Activated T-cell treated with anti-CD3 and anti-CD28 coated beads, Interleukin-2, amount 50 U/mL, for 48 hours (primary cell): ENCODE measurements around the gene RCVRN.
"Not testable (repeated sequence)": the region's sequence is repeated elsewhere in the genome, so short reads cannot be mapped to it uniquely, and the experiment has no call there.

Experiments
- DNase-seq, 2 experiments: peaks; one replicate each; pipeline ENCODE4 v3.0.0-alpha.2; 2020

The RCVRN gene

GRCh38 chr17:9921216-9921615, 16.1 kb upstream of the RCVRN start:
- DNase-seq, result not testable (repeated sequence)

DNA sequence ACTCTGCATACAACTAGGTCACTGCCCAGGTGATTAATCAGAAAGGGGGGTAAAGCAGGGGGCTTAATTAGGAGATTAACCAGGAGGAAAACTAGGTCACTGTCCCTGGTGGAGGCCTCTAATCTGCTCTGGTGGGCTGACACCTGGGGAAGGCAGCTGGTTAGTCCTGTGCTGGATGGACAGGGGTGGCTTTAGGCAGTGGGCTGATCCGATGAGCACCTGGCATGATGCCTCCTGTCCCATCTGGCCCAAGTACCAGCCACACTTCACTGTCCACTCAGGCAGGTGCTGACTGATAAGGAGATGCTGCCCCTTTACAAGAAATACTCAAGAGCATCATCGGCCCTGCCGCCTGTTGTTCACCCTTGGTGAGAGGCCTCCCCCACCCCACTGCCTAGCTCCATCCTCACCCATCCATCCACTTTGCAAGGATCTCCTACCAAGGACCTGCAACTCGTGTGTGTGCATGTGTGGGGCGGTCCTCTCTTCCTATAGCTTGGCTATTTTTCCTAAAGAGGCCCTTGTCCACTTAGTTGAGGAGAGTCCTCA, 13.8 kb upstream of the RCVRN start:
- DNase-seq, result no peak

GRCh38 chr17:9918352-9918751, 13.3 kb upstream of the RCVRN start:
- no peak for DNase-seq

DNA sequence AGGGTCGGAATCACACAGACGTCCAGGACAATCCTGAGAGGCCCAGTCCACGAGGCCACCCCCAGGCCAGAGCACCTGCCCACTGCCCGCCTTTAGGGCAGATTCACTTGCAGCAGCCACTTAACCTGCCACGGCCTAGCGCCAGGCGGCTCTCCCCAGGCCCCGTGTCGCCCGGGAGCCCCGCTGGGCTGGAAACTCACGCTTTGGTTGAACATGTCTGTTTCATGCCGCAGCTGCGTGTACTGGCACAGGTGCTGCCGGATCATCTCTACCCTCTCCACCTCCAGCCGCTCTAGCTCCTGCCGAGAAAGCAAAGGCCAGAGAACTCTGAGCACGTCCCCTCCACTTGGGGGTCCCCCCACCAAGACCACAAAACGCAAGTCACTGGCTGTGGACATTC, 12.7 kb upstream of the RCVRN start:
- DNase-seq, result no peak

GRCh38 chr17:9917131-9917530, 12.1 kb upstream of the RCVRN start:
- DNase-seq, result no peak

DNA sequence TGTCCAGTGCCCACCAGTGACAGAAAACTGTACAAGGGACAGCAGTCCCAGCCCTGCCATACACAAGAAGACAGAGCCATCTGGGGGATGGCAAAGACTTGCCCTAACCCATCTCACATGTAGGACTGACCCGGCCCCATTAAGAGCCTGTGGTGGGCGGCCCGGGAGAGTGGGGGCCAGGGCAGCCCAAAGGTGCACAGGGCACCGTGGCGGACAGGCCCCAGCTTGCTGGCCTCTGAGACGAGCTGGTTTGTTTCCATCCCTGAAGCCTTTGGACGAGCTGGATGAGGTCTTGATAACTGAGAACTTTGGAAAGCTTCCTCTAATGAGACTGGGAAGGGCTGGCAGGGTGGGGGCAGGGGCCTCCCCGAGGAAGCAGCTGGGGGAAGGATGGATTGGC, 11.0 kb upstream of the RCVRN start:
- DNase-seq, result no peak

GRCh38 chr17:9913476-9913875, 8.4 kb upstream of the RCVRN start:
- no peak for DNase-seq

DNA sequence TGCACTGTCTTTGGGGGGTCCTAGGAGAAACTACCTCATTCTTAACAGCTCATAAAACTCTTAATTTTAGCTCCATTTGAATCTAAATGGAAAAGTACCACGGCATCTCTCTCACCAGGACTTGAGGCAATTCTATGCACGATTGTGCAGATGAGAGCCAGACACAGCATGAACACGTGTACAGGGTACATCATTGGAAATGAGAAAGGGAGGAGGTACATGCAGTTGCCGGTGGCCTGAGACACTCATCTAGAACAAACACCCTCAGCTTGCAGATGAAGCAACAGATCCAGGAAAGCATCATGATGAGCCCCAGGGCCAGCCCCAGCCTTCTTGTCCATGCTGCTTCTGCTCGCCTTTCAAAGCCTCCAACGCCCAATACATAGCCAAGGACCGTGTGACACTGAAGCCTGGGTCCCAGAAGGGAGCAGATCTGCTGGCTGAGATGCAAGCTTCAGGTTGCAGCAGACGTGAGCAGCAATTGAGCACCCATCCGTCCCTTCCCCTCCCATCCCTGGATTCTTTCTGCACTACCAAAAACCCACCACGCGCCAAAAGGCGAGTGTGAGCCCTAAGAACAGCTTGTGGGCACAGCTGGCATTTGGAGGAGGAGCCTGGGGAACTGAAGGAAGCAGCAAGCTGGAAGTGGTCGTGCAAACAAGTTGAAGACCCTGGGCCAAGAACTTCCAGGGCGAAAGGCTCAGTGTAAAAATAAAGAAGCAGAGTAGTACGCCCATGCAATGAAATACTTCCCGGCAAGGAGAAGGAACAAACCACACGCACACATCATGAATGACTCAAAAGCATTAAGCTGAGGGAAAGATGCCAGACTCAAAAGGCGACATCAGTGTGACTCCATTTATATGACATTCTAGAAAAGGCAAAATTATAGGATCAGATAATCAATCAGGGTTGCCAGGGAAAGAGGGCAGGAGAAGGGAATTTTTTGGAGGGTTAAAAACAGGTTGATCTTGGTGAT, 7.3 kb upstream of the RCVRN start:
- DNase-seq, result no peak

DNA sequence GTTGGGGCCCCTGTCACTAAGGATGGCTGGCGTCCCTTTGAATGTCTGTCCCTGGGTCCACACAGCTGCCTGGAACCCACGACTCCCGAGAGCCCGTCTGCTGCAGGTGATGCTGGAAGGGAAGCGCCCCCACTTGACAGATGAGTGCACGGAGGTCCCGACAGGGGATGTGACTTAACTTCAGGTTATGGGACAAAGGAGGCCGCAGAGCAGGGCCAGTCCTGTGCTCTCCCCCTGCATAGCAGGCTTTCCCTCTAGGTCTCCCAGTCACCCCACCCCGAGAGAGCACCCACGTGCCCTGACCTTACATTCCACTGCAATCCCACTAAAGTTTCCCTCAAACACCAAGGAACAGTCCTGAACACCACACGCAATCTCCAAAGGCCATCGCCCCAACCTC, 6.0 kb upstream of the RCVRN start:
- no peak for DNase-seq

GRCh38 chr17:9908649-9909042, 3.6 kb upstream of the RCVRN start:
- no peak for DNase-seq

DNA sequence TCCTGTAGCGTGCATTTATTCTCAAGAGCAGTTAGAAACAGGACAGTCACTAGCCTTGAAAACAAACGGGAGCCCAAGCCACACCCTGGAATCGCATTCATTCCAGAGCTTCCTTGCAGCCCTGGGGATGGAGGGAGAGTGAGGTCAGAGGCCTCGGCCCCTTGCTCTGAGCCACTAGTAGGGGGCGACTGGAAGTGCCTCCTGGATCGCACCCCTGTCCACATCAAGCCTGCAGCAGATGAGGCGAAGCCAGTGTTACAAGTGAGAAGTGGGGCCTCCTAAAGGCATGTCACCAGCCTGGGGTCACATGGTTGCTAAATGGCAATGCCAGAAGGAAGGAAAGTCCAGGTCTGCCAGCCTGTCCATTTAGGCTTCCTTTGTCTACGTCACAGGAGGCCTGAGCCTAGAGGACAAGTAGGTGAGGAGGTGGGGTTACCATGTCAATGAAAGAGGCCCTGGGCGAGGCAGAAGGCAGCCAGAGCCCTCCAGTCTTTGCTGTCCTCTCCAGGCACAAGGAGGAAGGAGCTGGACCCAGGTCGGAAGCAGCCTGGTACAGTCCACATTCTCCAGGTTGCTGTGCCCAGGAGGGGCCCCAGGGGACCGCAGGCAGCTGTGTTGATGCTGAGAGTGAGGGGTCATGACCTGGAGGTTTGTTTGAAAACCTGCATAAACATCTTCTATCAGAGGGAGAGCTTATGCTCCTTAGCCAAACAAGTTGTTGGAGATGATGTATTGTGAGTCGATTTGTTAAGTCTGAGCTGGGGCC, 3.0 kb upstream of the RCVRN start:
- DNase-seq, result no peak

- DNase-seq, result no peak
Observed at GRCh38 chr17:9907131-9907530, 2.1 kb upstream of the RCVRN start.

DNA sequence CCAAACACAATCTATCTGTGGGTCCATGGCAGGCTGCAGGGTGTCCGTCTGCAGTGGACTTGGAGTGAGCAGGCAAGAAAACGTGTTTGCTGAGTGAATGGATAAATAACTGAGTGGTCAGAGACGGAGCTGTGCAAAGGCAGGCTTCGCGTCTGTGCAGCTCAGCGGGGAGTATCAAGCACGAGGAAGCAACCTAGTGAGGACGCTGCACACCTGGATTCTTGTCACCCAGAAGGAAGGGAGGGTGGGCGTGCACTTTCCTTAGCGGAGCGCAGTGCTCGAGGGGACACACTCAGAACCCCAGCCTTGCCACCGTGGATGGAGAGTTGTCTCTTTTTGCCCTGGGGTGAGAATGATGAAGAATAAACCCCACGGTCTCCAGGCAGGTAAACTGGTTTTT, 1.5 kb upstream of the RCVRN start:
- no peak for DNase-seq

DNA sequence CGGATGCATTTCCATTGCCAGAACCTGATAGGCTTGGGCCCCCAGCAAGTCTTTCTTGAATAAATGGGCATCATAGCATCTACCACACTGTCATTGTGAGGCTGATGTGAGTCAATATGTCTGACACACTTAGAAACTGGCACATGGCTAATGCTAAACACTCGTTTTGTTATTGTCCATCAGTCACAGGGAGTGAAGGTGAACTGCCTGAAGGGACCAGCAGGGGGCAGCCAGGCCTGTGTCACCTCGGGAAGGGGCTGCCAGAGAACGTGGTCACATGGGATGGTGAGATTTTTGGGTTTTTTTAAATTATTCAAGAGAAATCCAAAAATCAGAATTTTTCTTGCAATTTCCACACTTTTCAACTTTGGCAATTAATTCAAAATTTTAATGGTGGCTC, 831 bp upstream of the RCVRN start:
- peak; percentile 33 to 46 for DNase-seq

- DNase-seq, result no peak
Observed at GRCh38 chr17:9904277-9905077, 594 bp downstream of the RCVRN start.

DNA sequence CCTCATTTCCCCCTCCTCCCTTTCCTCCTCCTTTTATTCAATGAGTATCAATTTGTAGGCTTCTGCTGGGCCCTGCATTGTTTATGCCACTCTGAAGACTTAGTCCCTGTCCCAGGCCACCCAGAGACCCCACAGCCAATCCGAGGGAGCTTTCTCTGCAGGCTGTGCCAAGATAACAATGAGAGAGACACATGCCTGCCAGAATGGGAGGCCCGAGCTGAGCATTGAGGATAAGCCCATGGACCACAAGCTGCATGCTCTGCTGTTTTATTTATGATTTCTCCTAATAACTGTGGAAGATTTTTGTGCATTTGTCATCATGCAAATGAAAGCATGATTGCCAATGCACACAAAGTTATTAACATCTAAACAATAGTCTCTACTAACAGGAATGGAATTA, 3.0 kb downstream of the RCVRN start:
- no peak for DNase-seq

GRCh38 chr17:9900784-9901183, 4.3 kb downstream of the RCVRN start:
- no peak for DNase-seq

GRCh38 chr17:9900044-9900594, 5.0 kb downstream of the RCVRN start:
- DNase-seq, result no peak

GRCh38 chr17:9899280-9900043, 5.6 kb downstream of the RCVRN start:
- no peak for DNase-seq

GRCh38 chr17:9898812-9899211, 6.3 kb downstream of the RCVRN start:
- DNase-seq, result no peak

- DNase-seq, result no peak
Observed at GRCh38 chr17:9897372-9897968, 7.6 kb downstream of the RCVRN start.
